ENCODE results near the gene NKAPD1.
"Not testable (repeated sequence)": the region's sequence is repeated elsewhere in the genome, so short reads cannot be mapped to it uniquely, and the experiment has no call there.

Gene NKAPD1

GRCh38 chr11:112085822-112086421 is 11.8 kb downstream of the NKAPD1 start:
- peak in 1 of 2 donors; percentile 34 for DNase-seq (ENCODE audit: low read depth in 1 of 2, low spot score in 1 of 2)

DNA sequence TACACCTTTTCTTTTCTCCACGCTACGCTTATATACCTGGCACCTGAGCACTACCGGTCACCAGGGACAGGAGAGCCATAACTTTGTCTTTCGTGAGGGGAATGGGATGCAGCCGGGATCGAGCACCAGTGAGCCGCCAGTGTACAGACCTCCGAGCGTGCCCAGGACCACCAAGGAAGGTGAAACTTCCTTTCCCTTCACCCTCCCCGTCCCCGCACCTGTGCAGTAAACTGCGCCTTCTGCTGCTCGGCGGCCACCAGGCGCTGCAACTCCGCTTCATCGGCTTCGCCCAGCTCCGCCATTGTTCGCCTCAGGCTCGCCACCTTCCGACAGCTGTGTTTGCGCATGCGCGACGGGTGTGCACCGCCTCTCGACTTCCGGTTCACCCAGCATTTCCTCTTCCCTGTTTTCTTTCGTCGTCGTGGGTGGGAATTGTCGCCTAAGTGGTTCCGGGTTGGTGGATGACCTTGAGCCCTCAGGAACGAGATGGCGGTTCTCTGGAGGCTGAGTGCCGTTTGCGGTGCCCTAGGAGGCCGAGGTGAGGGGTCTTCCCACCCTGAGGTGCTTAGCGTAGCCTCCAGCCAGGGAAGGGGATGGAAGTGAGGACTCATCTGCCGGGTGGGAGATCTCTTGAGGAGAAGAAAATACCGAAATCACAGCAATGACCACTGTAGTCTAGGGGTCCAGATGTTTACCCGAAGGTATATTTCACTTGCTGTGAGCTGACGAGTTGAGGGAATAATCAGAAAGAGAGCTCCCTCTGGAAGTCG is 12.5 kb downstream of the NKAPD1 start, which contains the start of the genes SDHD and TIMM8B:
Gene SDHD, plus strand, starts transcription at position 452 of the 770 bp plus-strand sequence. Its CDS starts 35 bp downstream, at position 487.
Gene TIMM8B, minus strand, starts transcription at position 335 of the 770 bp plus-strand sequence. Its CDS starts 33 bp downstream, at position 302.
- DNase-seq (ENCODE audit: low read depth in 1 of 2, low spot score in 1 of 2) = peak; percentile 87 to 97

DNA sequence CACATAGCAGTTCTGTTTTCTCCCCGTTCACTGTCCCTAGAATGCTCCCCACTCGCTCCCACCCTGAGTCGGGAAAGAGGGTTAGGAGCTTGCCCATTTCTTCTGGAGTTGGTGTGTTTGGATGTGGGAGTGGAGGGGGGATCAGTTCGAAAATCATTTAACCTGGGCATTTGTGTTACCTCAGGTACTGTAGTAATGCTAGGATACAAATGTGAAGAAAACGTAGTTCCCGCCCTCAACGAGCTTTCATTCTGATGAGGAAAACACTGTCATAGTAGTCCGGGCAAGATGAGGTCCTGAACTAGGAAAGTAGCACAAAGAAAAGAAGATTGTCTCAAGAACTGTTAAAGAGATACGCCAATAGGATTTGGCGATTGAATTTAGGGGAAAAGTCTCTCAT is 13.1 kb downstream of the NKAPD1 start:
- DNase-seq (ENCODE audit: low read depth in 1 of 2, low spot score in 1 of 2) = no peak

DNA sequence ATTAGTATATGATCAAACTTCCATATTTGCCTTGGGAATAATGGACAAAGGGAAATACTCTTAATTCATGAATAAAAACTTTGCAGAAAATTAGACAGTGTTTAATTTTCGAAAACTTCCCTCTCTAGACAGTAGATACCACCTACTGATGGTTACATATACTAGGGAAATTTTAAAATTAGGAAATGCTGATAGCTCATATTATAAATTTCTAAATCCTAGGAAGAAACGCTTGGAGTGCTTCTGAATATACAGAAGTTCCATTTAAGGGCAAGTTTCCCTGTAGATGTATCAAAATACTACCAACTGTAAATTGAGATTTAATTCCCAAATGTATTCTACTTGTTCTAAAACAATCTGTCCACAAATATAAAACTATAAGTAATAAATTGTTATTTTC is 21.2 kb downstream of the NKAPD1 start:
- not testable (repeated sequence) for DNase-seq (ENCODE audit: low read depth in 1 of 2, low spot score in 1 of 2)

- DNase-seq (ENCODE audit: low read depth in 1 of 2, low spot score in 1 of 2) = no peak
Observed at GRCh38 chr11:112096194-112096593, 22.1 kb downstream of the NKAPD1 start.

DNA sequence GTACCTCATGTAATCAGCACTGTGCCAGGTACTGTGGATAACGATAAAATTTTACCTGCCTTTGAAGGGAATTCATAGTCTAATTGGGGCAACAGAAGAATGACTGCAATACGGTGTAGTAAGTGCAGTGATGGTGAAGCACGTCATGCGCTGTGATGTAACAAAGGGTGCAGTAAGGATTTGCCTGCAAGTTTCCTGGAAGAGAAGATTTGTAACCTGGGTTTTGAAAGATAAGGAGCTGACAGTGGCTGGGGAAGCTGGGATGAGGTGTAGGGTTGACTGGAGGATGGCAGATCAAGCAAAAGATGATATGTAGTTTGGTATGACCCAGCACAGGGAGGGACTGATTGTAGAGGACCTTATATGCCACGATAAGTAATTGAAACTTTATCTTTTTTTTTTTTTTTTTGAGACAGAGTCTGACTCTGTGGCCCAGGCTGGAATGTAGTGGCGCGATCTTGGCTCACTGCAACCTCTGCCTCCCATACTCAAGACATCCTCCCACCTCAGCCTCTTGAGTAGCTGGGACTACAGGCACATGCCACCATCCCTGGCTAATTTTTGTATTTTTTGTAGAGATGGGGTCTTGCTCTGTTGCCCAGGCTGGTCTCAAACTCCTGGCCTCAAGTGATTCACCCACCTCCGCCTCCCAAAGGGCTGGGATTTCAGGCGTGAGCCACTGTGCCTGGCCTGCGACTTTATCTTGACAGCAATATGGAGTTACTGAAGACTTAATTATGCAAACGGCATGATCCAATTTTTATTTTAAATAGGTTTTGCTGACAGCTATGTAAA is 23.8 kb downstream of the NKAPD1 start:
- DNase-seq (ENCODE audit: low read depth in 1 of 2, low spot score in 1 of 2) = no peak

DNA sequence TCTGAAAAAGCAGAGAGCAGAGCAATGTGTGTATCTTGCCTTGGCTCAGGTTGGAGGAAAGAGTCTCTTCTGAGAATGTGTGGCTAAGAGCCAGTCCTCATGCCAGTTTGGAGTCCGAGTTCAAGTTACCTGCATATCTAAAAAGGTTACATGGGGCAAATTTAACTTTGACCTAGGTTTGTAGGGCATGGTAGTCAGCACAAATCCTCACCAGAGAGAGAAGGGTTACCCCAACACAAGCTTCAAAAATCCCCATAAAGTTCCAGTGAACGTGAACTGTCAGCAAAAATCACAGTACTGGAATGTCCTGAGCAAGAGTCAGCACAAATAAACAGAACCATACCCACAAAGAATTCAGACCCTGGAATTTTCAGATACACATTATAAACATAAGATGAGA is 26.4 kb downstream of the NKAPD1 start:
- DNase-seq (ENCODE audit: low read depth in 1 of 2, low spot score in 1 of 2) = no peak

- no peak for DNase-seq (ENCODE audit: low read depth in 1 of 2, low spot score in 1 of 2)
Observed at GRCh38 chr11:112103446-112103845, 29.3 kb downstream of the NKAPD1 start.

DNA sequence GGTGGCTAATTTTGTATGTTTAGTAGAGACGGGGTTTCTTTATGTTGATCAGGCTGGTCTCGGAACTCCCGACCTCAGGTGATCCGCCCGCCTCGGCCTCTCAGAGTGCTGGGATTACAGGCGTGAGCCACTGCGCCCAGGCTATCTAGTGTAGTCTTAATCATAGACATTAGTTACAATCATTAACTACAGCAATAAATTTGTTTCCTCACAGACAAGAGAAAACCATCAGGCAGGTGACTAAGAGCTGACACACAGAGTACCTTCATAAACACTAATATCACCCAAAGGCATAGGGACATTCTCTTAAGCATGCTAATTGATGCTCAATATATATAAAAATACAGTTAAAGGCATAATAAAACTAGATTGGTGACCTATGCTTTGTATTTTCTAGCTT is 32.0 kb downstream of the NKAPD1 start:
- DNase-seq (ENCODE audit: low read depth in 1 of 2, low spot score in 1 of 2) = no peak

- DNase-seq (ENCODE audit: low read depth in 1 of 2, low spot score in 1 of 2) = no peak
Observed at GRCh38 chr11:112113539-112114457, 39.7 kb downstream of the NKAPD1 start.

- DNase-seq (ENCODE audit: low read depth in 1 of 2, low spot score in 1 of 2) = no peak
Observed at GRCh38 chr11:112114460-112114859, 40.4 kb downstream of the NKAPD1 start.

DNA sequence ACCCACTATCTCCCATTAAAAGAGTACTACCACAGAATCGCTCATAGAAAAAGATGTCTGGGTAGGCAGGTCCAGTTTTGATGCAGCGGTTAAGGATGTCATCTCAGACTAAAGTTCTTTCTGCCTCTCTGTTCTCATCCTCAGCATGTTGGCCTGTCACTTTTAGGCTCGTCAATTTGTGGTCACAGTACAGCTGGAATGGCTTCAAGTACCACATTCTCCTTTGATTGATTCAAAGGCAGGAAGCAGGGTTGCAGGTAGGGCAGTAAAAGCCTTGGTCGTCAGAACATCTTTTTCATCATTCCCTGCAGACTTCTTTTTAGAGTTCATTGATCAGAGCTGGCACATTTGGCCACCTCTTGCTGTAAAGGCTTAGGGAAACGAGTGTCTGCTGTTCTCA is 41.3 kb downstream of the NKAPD1 start:
- DNase-seq (ENCODE audit: low read depth in 1 of 2, low spot score in 1 of 2) = no peak

DNA sequence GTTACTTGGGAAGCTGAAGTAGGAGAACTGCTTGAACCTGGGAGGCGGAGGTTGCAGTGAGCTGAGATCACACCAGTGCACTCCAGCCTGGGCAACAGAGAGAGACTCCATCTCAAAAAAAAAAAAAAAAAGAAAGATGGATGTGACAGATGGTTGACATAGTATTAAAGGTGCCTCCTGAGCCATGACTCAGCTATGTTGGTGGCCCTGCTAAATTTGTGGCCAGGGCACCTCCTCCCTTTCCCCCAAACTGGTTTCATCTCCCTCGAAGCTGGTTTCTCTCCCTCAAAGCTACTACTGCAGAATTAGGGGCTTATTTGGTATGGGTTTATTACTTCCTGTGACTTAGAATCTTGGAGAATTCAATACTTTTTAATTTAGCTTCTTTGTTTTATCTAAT is 44.1 kb downstream of the NKAPD1 start:
- DNase-seq (ENCODE audit: low read depth in 1 of 2, low spot score in 1 of 2) = no peak

GRCh38 chr11:112121981-112122615 is 48.0 kb downstream of the NKAPD1 start:
- DNase-seq (ENCODE audit: low read depth in 1 of 2, low spot score in 1 of 2) = no peak

- DNase-seq (ENCODE audit: low read depth in 1 of 2, low spot score in 1 of 2) = no peak
Observed at GRCh38 chr11:112123129-112123528, 49.0 kb downstream of the NKAPD1 start.

- DNase-seq (ENCODE audit: low read depth in 1 of 2, low spot score in 1 of 2) = no peak
Observed at GRCh38 chr11:112127056-112127455, 53.0 kb downstream of the NKAPD1 start.

GRCh38 chr11:112128483-112129121 is 54.5 kb downstream of the NKAPD1 start:
- no peak for DNase-seq (ENCODE audit: low read depth in 1 of 2, low spot score in 1 of 2)

GRCh38 chr11:112129656-112130055 is 55.6 kb downstream of the NKAPD1 start:
- no peak for DNase-seq (ENCODE audit: low read depth in 1 of 2, low spot score in 1 of 2)

DNA sequence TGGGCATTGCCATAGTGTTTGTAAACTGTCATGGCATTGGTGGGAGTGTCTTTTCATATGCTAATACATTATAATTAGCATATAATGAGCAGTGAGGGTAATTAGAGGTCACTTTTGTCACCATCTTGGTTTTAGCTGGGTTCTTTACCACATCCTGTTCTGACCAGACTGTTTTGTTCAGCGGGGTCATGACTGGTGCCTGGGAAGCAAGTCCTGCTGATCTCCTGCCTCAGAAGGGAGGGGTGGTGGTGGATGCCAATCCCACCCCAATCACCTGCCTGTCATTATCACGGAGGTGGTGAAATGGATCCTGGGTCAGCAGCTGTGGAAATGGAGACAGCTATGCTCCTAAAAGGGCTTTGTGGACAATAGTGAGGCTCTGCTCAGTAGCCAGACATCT is 58.6 kb downstream of the NKAPD1 start:
- no peak for DNase-seq (ENCODE audit: low read depth in 1 of 2, low spot score in 1 of 2)

- DNase-seq (ENCODE audit: low read depth in 1 of 2, low spot score in 1 of 2) = no peak
Observed at GRCh38 chr11:112134473-112134872, 60.4 kb downstream of the NKAPD1 start.

Measured in activated CD4-positive, alpha-beta T cell treated with anti-CD3 and anti-CD28 coated beads, Interleukin-2, amount 50 U/mL, for 24 hours (primary cell).